Sigmoid colon (tissue), 4 donors: ENCODE results near the gene COBL.

Experiments
- POLR2AphosphoS5 ChIP-seq, 4 donors: sonication (generic); formaldehyde crosslinking; IDR thresholded peaks; one replicate each; pipeline ENCODE4 v1.6.1; 2017; ENCODE audit warnings: antibody characterized with exemption in 4 of 4
- TF ChIP-seq, protein P1 (sequence below), 4 experiments: fragments of 450-650 bp in 3 of 4; fragments of 200-600 bp in 1 of 4; IDR thresholded peaks; one replicate each; pipeline ENCODE4 v1.5.1; 2016 to 2019; ENCODE audit warnings: antibody characterized with exemption in 4 of 4, mild to moderate bottlenecking in 3 of 4, moderate library complexity in 2 of 4

DNA sequence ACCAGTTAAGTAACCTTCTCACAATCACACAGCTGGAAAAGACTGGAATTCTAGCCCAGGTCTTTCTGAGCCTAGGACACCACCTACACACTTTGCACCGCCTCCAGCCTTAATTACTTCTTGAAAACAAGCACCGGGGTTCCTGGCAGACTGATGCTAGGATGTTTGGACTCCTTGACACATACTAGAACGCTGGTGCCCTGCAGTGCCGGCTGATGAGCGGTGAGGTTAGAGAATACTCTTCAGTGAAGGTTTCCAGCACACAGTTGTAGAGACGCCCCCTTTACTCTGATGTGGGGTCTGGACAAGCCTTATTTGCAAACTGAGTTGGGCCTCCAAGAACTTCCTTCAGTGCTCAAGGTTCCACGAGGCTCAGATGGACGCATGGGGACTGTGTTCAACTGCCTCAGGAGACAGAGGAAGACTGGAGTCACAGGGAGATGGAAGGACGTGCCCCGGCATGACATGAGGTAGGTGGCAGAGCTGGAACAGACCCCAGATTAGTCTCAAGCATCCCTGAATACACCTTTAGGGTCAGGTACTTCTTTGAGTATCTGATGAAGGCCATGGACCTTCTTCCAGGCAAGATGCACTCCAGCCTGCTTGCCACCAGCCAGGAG, 89.6 kb downstream of the COBL start:
- TF ChIP-seq, protein P1, sequence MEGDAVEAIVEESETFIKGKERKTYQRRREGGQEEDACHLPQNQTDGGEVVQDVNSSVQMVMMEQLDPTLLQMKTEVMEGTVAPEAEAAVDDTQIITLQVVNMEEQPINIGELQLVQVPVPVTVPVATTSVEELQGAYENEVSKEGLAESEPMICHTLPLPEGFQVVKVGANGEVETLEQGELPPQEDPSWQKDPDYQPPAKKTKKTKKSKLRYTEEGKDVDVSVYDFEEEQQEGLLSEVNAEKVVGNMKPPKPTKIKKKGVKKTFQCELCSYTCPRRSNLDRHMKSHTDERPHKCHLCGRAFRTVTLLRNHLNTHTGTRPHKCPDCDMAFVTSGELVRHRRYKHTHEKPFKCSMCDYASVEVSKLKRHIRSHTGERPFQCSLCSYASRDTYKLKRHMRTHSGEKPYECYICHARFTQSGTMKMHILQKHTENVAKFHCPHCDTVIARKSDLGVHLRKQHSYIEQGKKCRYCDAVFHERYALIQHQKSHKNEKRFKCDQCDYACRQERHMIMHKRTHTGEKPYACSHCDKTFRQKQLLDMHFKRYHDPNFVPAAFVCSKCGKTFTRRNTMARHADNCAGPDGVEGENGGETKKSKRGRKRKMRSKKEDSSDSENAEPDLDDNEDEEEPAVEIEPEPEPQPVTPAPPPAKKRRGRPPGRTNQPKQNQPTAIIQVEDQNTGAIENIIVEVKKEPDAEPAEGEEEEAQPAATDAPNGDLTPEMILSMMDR (IDR thresholded peaks at IDR 0.05) = no peak
- TF ChIP-seq POLR2AphosphoS5 (IDR thresholded peaks at IDR 0.05) = no peak
